D721Med (cell line): ENCODE measurements around the gene PLCH1.
"Not testable (repeated sequence)": the region's sequence is repeated elsewhere in the genome, so short reads cannot be mapped to it uniquely, and the experiment has no call there.

Experiments
- DNase-seq: peaks from one replicate; pipeline ENCODE4 v3.0.0; 2011; ENCODE audit warnings: low spot score; ENCODE audit not compliant: insufficient read length
- FAIRE-seq: peaks from 2 replicates; lab custom pipeline; 2011; peaks lifted over from hg19 to GRCh38; lab: Jason Lieb, UNC
- CTCF ChIP-seq: IDR thresholded peaks from 2 replicates; pipeline ENCODE4 v1.5.1; 2012; ENCODE audit warnings: mild to moderate bottlenecking, control low read depth; ENCODE audit not compliant: insufficient read depth; ENCODE audit errors: missing control alignments

Gene PLCH1

DNA sequence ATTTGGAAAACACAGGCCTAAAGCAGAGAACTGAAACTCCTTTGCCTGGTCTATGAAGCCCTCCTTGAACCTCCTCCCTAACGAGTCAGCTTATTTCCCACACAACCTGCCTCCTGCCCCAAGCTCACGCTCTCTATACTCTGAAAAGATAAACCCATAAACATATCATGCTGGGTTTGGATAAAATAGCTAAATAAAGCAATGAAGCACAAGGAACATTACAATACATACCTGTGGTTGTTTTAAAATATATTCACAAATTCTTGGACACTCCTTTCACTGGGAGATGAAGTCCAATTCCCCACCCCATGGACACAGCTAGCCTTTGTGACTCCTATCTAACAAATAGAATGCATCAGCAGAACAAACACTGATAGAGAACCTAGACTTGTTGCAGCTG lies 98.2 kb downstream of the PLCH1 start:
- FAIRE-seq (no peak), DNase-seq (no peak)
- no peak for TF ChIP-seq CTCF

GRCh38 chr3:155646128-155646527 lies 98.7 kb downstream of the PLCH1 start:
- DNase-seq (no peak), FAIRE-seq (no peak)
- TF ChIP-seq CTCF, result no peak

GRCh38 chr3:155643581-155644165 lies 101.2 kb downstream of the PLCH1 start:
- DNase-seq, result no peak
- no peak for FAIRE-seq
- TF ChIP-seq CTCF, result no peak

GRCh38 chr3:155641956-155642355 lies 102.9 kb downstream of the PLCH1 start:
- DNase-seq (no peak), FAIRE-seq (no peak)
- no peak for TF ChIP-seq CTCF

GRCh38 chr3:155640098-155640497 lies 104.8 kb downstream of the PLCH1 start:
- no peak for TF ChIP-seq CTCF
- DNase-seq, result no peak
- FAIRE-seq, result no peak

DNA sequence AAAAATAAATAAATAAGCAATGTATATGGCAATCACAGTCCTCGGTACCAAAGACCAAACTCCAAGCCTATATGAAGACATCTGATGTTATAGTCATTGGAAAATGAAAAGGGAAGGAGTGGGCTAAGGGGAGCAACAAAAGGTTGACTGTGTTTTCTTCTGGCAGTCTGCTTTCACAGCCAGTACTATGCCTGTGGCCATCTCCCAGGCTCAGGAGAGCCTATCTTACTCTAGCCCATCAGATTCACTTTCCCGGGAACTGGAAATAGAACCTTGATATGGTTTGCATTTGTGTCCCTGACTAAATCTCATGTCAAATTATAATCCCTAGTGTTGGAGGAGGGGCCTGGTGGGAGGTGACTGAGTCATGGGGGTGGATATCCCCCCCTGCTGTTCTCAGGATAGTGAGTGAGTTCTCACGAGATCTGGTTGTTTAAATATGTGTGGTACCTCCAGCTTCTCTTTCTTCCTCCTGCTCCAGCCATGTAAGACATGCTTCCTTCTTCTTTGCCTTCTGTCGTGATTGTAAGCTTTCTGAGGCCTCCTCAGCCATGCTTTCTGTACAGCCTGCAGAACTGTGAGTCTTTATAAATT lies 105.3 kb downstream of the PLCH1 start:
- no peak for DNase-seq
- no peak for FAIRE-seq
- TF ChIP-seq CTCF, result no peak

GRCh38 chr3:155638461-155638860 lies 106.4 kb downstream of the PLCH1 start:
- FAIRE-seq, result not testable (repeated sequence)

More at GRCh38 chr3:155638461-155638860, 106.4 kb downstream of the PLCH1 start:
- not testable (repeated sequence) for DNase-seq
